ENCODE measurements around the gene COX4I2. TPM values are rescaled to one million over a fixed set of nuclear protein-coding genes. Genes with fewer than 3 reads are reported as not detected.
A peak's percentile ranks its signal among the peaks of the same experiment; 100 is the strongest.
"Not testable (repeated sequence)": the region's sequence is repeated elsewhere in the genome, so short reads cannot be mapped to it uniquely, and the experiment has no call there.

Gene COX4I2
- total RNA-seq, 3 donors from 2014 or later = 5.3 TPM; not detected in 2

- Histone ChIP-seq H3K4me1 (peaks cover 5 to 20% of the 10 kb centered on the region in 2 donors), H3K4me3 (peak overlapping the region; percentile 73 to 91 (median 73))
- intact Hi-C loops (cut with DNase I; ENCODE audit: low total_unique reads) = loop anchor here (5.0 kb wide), 1 partner anchor 36 kb away; no protein-coding TSS in a partner anchor
These were observed 29.3 kb upstream of the COX4I2 start for GRCh38 chr20:31608251-31608945.

GRCh38 chr20:31612271-31612640 is 25.5 kb upstream of the COX4I2 start:
- H3K27me3 ChIP-seq; H3K27ac ChIP-seq; intact Hi-C loops (cut with DNase I; ENCODE audit: low total_unique reads); DNase-seq (ENCODE audit: low spot score in 2 of 2); H3K36me3 ChIP-seq; H3K4me3 ChIP-seq; H3K9me3 ChIP-seq: not testable (repeated sequence)
- H3K4me1 ChIP-seq = peaks cover 0 to 14% of the 10 kb centered on the region in 2 donors

More at GRCh38 chr20:31608251-31608945, 29.3 kb upstream of the COX4I2 start:
- Histone ChIP-seq H3K36me3 (no peaks in the 10 kb centered on the region), H3K27me3 (no peaks in the 10 kb centered on the region), H3K27ac (peak overlapping the region; percentile 40 to 50), H3K9me3 (no peaks in the 10 kb centered on the region)
- DNase-seq (ENCODE audit: low spot score in 2 of 2) = peak; percentile 71 to 77
- TF ChIP-seq POLR2A (IDR thresholded peaks at IDR 0.05) (no peak), POLR2AphosphoS5 (IDR thresholded peaks at IDR 0.05) (peak; percentile 55 to 72 (median 64)), CTCF (IDR thresholded peaks at IDR 0.05) (no peak)

DNA sequence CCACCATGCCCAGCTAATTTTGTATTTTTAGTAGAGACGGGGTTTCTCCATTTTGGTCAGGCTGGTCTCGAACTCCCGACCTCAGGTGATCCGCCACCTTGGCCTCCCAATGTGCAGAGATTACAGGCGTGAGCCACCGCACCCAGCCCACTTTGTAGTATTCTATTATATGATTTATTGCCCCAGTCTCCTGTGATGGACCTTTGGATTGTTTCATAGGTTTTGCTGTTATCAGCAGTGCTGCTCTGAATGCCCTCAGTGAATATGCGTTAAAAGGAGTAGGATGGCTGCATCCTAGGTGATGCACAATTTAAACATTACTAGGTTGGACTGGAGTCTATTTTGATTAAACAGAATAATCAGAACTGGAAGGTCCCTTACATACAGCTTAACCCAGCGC is 22.3 kb upstream of the COX4I2 start:
- H3K9me3 ChIP-seq = no peaks in the 10 kb centered on the region
- H3K4me1 ChIP-seq = no peaks in the 10 kb centered on the region
- no peak for TF ChIP-seq POLR2AphosphoS5 (IDR thresholded peaks at IDR 0.05)
- no peak for TF ChIP-seq CTCF (IDR thresholded peaks at IDR 0.05)
- no peak for TF ChIP-seq POLR2A (IDR thresholded peaks at IDR 0.05)
- no peaks in the 10 kb centered on the region for H3K36me3 ChIP-seq
- no peaks in the 10 kb centered on the region for H3K27me3 ChIP-seq
- DNase-seq (ENCODE audit: low spot score in 2 of 2) = no peak
- no peak overlapping the region for H3K27ac ChIP-seq
- H3K4me3 ChIP-seq = no peak overlapping the region
- intact Hi-C loops (cut with DNase I; ENCODE audit: low total_unique reads) = no loop called here

GRCh38 chr20:31617432-31618104 is 20.1 kb upstream of the COX4I2 start:
- TF ChIP-seq POLR2A (IDR thresholded peaks at IDR 0.05) (no peak), CTCF (IDR thresholded peaks at IDR 0.05) (no peak), POLR2AphosphoS5 (IDR thresholded peaks at IDR 0.05) (no peak)
- intact Hi-C loops (cut with DNase I; ENCODE audit: low total_unique reads) = no loop called here
- DNase-seq (ENCODE audit: low spot score in 2 of 2) = no peak

GRCh38 chr20:31620246-31620645 is 17.5 kb upstream of the COX4I2 start:
- Histone ChIP-seq H3K27ac (no peak overlapping the region), H3K4me1 (no peaks in the 10 kb centered on the region), H3K36me3 (no peaks in the 10 kb centered on the region), H3K4me3 (no peak overlapping the region), H3K27me3 (no peaks in the 10 kb centered on the region), H3K9me3 (no peaks in the 10 kb centered on the region)
- no peak for DNase-seq (ENCODE audit: low spot score in 2 of 2)
- TF ChIP-seq POLR2AphosphoS5 (IDR thresholded peaks at IDR 0.05) = no peak
- no peak for TF ChIP-seq CTCF (IDR thresholded peaks at IDR 0.05)
- TF ChIP-seq POLR2A (IDR thresholded peaks at IDR 0.05) = no peak
- intact Hi-C loops (cut with DNase I; ENCODE audit: low total_unique reads) = no loop called here

More at GRCh38 chr20:31617432-31618104, 20.1 kb upstream of the COX4I2 start:
- Histone ChIP-seq H3K27me3 (no peaks in the 10 kb centered on the region), H3K27ac (no peak overlapping the region), H3K4me1 (no peaks in the 10 kb centered on the region), H3K4me3 (no peak overlapping the region), H3K9me3 (no peaks in the 10 kb centered on the region), H3K36me3 (no peaks in the 10 kb centered on the region)

- intact Hi-C loops (cut with DNase I; ENCODE audit: low total_unique reads); H3K4me3 ChIP-seq; H3K27ac ChIP-seq: not testable (repeated sequence)
These were observed 14.6 kb upstream of the COX4I2 start for GRCh38 chr20:31623123-31623505.

GRCh38 chr20:31626534-31626933 is 11.2 kb upstream of the COX4I2 start:
- DNase-seq (ENCODE audit: low spot score in 2 of 2); H3K9me3 ChIP-seq; intact Hi-C loops (cut with DNase I; ENCODE audit: low total_unique reads); H3K4me3 ChIP-seq; H3K27ac ChIP-seq; H3K27me3 ChIP-seq; H3K4me1 ChIP-seq; H3K36me3 ChIP-seq: not testable (repeated sequence)

More at GRCh38 chr20:31623123-31623505, 14.6 kb upstream of the COX4I2 start:
- H3K36me3 ChIP-seq; H3K4me1 ChIP-seq; H3K9me3 ChIP-seq; H3K27me3 ChIP-seq; DNase-seq (ENCODE audit: low spot score in 2 of 2): not testable (repeated sequence)

DNA sequence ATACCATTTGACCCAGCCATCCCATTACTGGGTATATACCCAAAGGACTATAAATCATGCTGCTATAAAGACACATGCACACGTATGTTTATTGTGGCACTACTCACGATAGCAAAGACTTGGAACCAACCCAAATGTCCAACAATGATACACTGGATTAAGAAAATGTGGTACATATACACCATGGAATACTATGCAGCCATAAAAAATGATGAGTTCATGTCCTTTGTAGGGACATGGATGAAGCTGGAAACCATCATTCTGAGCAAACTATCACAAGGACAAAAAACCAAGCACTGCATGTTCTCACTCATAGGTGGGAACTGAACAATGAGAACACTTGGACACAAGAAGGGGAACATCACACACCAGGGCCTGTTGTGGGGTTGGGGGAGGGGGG is 9.7 kb upstream of the COX4I2 start:
- H3K36me3 ChIP-seq; H3K4me3 ChIP-seq; H3K9me3 ChIP-seq; intact Hi-C loops (cut with DNase I; ENCODE audit: low total_unique reads); H3K27me3 ChIP-seq; H3K27ac ChIP-seq; H3K4me1 ChIP-seq; DNase-seq (ENCODE audit: low spot score in 2 of 2): not testable (repeated sequence)

All from breast epithelium (tissue), 4 donors.